GM12878 (cell line): ENCODE results near the gene TSEN54. TPM values are rescaled to one million over a fixed set of nuclear protein-coding genes. Genes with fewer than 3 reads are reported as not detected.

Source experiments
- ATAC-seq: fragments of 200-7000 bp; cut with Tn5 transposase; 3 replicates; pipeline ENCODE4 v1.9.1; 2020; ENCODE audit warnings: mild to moderate bottlenecking, moderate library complexity
- BruUV-seq: library from RNA; stranded (reverse); fragments of 400-500 nt; replicated peaks from 2 replicates; lab custom pipeline; 2021; lab: Mats Ljungman, UMichigan
- CTCF ChIA-PET: fragments of 300-600 bp; sonication (Branson Sonifier 250); formaldehyde crosslinking; extraction: SDS; loops from one replicate; lab custom pipeline; 2021; ENCODE audit warnings: inconsistent platforms; lab: Yijun Ruan, JAX
- POLR2A ChIA-PET: fragments of 350-600 bp; formaldehyde crosslinking; extraction: SDS; loops from one replicate; lab custom pipeline; 2021; ENCODE audit warnings: inconsistent platforms; lab: Charles Lee
- RAD21 ChIA-PET: fragments of 300-600 bp; sonication (Branson Sonifier 250); formaldehyde crosslinking; loops from one replicate; lab custom pipeline; 2023; ENCODE audit warnings: antibody characterized with exemption; ENCODE audit not compliant: unreplicated experiment; lab: Charles Lee
- SMC1A ChIA-PET: fragments of 300-600 bp; sonication (Branson Sonifier 250); formaldehyde crosslinking; loops from one replicate; lab custom pipeline; 2023; ENCODE audit not compliant: unreplicated experiment, uncharacterized antibody; lab: Charles Lee
- DNase-seq: peaks from one replicate; pipeline ENCODE4 v3.0.0-alpha.2; 2011; ENCODE audit warnings: low read depth, low spot score
- FAIRE-seq: peaks from 3 replicates; lab custom pipeline; 2011; peaks lifted over from hg19 to GRCh38; lab: Jason Lieb, UNC
- H2AFZ ChIP-seq: 2 replicates; pipeline ENCODE4 v1.6.0; 2011; ENCODE audit warnings: low read depth, low read length, control low read depth; ENCODE audit not compliant: control insufficient read depth
- H3K27ac ChIP-seq: 2 replicates; pipeline ENCODE4 v1.5.1; 2011; ENCODE audit warnings: control low read depth; ENCODE audit not compliant: control insufficient read depth, insufficient read depth
- H3K27me3 ChIP-seq, 2 experiments: replicated peaks in 1 of 2; 2 replicates each; pipeline versions ENCODE4 v1.6.0 to v1.6.1; 2011; ENCODE audit warnings: low read length in 1 of 2; ENCODE audit not compliant: control insufficient read depth in 2 of 2, insufficient read depth in 2 of 2
- H3K36me3 ChIP-seq, 2 experiments: 2 replicates each; pipeline ENCODE4 v1.5.1; 2011; ENCODE audit warnings: low read length in 1 of 2; ENCODE audit not compliant: control insufficient read depth in 2 of 2, insufficient read depth in 2 of 2
- H3K4me1 ChIP-seq: 2 replicates; pipeline ENCODE4 v1.6.1; 2011; ENCODE audit warnings: mild to moderate bottlenecking, low read length, moderate library complexity, mixed read lengths; ENCODE audit not compliant: control insufficient read depth, insufficient read depth
- H3K4me2 ChIP-seq: 2 replicates; pipeline ENCODE4 v1.6.0; 2011; ENCODE audit warnings: control low read depth; ENCODE audit not compliant: control insufficient read depth, insufficient read depth
- H3K4me3 ChIP-seq: fragments of 200-600 bp; sonication (generic); 2 replicates; pipeline ENCODE4 v1.5.1; 2016
- H3K79me2 ChIP-seq: 2 replicates; pipeline ENCODE4 v1.6.0; 2011; ENCODE audit warnings: low read length; ENCODE audit not compliant: control insufficient read depth, insufficient read depth
- H3K9ac ChIP-seq: 2 replicates; pipeline ENCODE4 v1.8.0; 2011; ENCODE audit warnings: low read length, control low read depth, mixed read lengths; ENCODE audit not compliant: control insufficient read depth, insufficient read depth
- H3K9me3 ChIP-seq: replicated peaks from 3 replicates; pipeline ENCODE4 v1.5.1; 2011; ENCODE audit warnings: mild to moderate bottlenecking, low read length; ENCODE audit not compliant: control insufficient read depth, insufficient read depth
- H4K20me1 ChIP-seq: 2 replicates; pipeline ENCODE4 v1.6.0; 2011; ENCODE audit not compliant: control insufficient read depth, insufficient read depth
- ATF7 ChIP-seq: fragments of 450-650 bp; IDR thresholded peaks from 2 replicates; pipeline ENCODE4 v1.6.1; 2016; ENCODE audit warnings: low read depth, mild to moderate bottlenecking
- BCL11A ChIP-seq: IDR thresholded peaks from 2 replicates; pipeline ENCODE4 v1.6.1; 2011; ENCODE audit warnings: low read depth, low read length
- BMI1 ChIP-seq: fragments of 450-650 bp; IDR thresholded peaks from 2 replicates; pipeline ENCODE4 v1.6.1; 2016; ENCODE audit warnings: mild to moderate bottlenecking, moderate library complexity, borderline replicate concordance
- CBX5 ChIP-seq: sonication (generic); IDR thresholded peaks from 2 replicates; pipeline ENCODE4 v1.6.1; 2016; ENCODE audit warnings: low read depth, moderate library complexity, mild to moderate bottlenecking, inconsistent platforms
- EGR1 ChIP-seq, 2 experiments: IDR thresholded peaks; 1 replicate in 1 of 2; 2 replicates in 1 of 2; pipeline ENCODE4 v1.6.1; 2011 to 2012; ENCODE audit warnings: low read depth in 2 of 2, low read length in 2 of 2, borderline replicate concordance in 1 of 2, mild to moderate bottlenecking in 1 of 2, moderate library complexity in 1 of 2
- NR2C2 ChIP-seq: IDR thresholded peaks from 2 replicates; pipeline ENCODE4 v1.6.1; 2011; ENCODE audit warnings: borderline replicate concordance, low read depth; ENCODE audit not compliant: control insufficient read depth, insufficient read length
- RB1 ChIP-seq: fragments of 450-650 bp; formaldehyde crosslinking; IDR thresholded peaks from 2 replicates; pipeline ENCODE4 v1.6.1; 2017; ENCODE audit warnings: mild to moderate bottlenecking, borderline replicate concordance
- SRF ChIP-seq, 2 experiments: IDR thresholded peaks; 2 replicates each; pipeline ENCODE4 v1.6.1; 2011; ENCODE audit warnings: low read depth in 2 of 2, low read length in 2 of 2, mild to moderate bottlenecking in 1 of 2, moderate library complexity in 1 of 2
- STAT1 ChIP-seq: fragments of 450-650 bp; conservative IDR thresholded peaks from 2 replicates; pipeline ENCODE4 v1.6.1; 2014; ENCODE audit warnings: antibody characterized with exemption, mild to moderate bottlenecking
- SUZ12 ChIP-seq: fragments of 200-600 bp; sonication (generic); IDR thresholded peaks from one replicate; pipeline ENCODE4 v1.6.1; 2018; ENCODE audit warnings: antibody characterized with exemption, mild to moderate bottlenecking; ENCODE audit not compliant: unreplicated experiment
- TCF7 ChIP-seq: IDR thresholded peaks from 2 replicates; pipeline ENCODE4 v1.6.1; 2014; ENCODE audit warnings: antibody characterized with exemption, borderline replicate concordance
- ZSCAN29 ChIP-seq: fragments of 450-650 bp; IDR thresholded peaks from 2 replicates; pipeline ENCODE4 v1.6.1; 2017; ENCODE audit warnings: mild to moderate bottlenecking, moderate library complexity
- WGBS: methylation state at CpG from one replicate; pipeline ENCODE4 v1.1.6; 2016; ENCODE audit warnings: low lambda C conversion rate; ENCODE audit not compliant: insufficient replicate concordance, insufficient coverage; ENCODE audit errors: missing lambda C conversion rate; 5-methylcytosine and 5-hydroxymethylcytosine counted together
- in situ Hi-C: fragments of 300-500 bp; cut with MboI; formaldehyde crosslinking; loops from 9 replicates; pipeline ENCODE4 v1.14.3; 2018; ENCODE audit warnings: mixed read lengths
- intact Hi-C: fragments of 100-400 bp; cut with micrococcal nuclease; formaldehyde crosslinking; loops from one replicate; pipeline ENCODE4 v1.14.2; 2022; ENCODE audit not compliant: unreplicated experiment
- polyA plus RNA-seq, 11 experiments: library from polyadenylated mRNA; depleted of rRNA in 4 of 11; unstranded in 6 of 11; stranded (reverse) in 5 of 11; fragments of >200 nt; fragmentation: Nextera tagmentation in 4 of 11; fragmentation: Illumina TruSeq in 1 of 11; extraction: Ambion mirVana in 4 of 11; extraction: Trizol in 1 of 11; gene quantifications; 1 replicate in 1 of 11; 2 replicates in 10 of 11; pipeline versions ENCODE4 v1.2.1 to v1.2.3, GENCODE V29; 2011 to 2016; ENCODE audit warnings: inconsistent platforms in 2 of 11, missing spikeins in 2 of 11, low read depth in 1 of 11
- total RNA-seq, 4 experiments: library from RNA; depleted of rRNA in 3 of 4; stranded (reverse); fragments of >200 nt in 3 of 4; fragmentation: Illumina TruSeq in 1 of 4; extraction: Trizol in 1 of 4; gene quantifications; 2 replicates each; pipeline versions ENCODE4 v1.2.1 to v1.2.3, GENCODE V29; 2013 to 2021
- TF ChIP-seq, protein P1 (sequence below): fragments of 450-650 bp; IDR thresholded peaks from 2 replicates; pipeline ENCODE4 v1.6.1; 2017; ENCODE audit warnings: mild to moderate bottlenecking, low read depth, inconsistent platforms; ENCODE audit not compliant: poor library complexity, severe bottlenecking

Gene TSEN54
- total and polyA plus RNA-seq, 10 of the 15 experiments (the other 5 are each of a cell fraction or from before 2014, with no cell fraction given), result 7.1 to 48.0 (median 41.1) TPM

DNA sequence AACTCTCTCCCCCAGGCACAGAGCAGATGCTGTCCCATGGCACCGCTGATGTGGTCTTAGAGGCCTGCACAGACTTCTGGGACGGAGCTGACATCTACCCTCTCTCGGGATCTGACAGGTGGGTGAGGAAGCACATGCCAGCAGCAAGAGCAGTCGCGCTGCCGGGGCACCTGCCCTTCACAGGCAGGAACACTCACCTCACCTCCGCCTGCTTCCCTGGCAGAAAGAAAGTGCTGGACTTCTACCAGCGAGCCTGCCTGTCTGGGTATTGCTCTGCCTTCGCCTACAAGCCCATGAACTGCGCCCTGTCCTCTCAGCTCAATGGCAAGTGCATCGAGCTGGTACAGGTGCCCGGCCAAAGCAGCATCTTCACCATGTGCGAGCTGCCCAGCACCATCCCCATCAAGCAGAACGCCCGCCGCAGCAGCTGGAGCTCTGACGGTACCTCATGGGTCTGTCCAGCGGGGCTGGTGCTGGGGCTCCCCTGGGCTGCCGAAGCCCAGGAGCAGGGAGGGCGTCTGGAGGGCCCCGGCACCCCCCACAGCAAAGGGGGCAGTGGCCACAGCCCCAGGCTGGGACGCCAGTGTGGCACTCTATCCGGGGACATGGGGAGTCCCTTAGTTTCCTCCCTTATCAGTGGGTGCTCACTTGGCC lies 22.7 kb upstream of the TSEN54 start:
- in situ Hi-C loops, result no loop called here
- Histone ChIP-seq H3K4me2 (no peak overlapping the region), H3K79me2 (no peaks in the 10 kb centered on the region), H3K9ac (no peak overlapping the region), H2AFZ (no peak overlapping the region), H3K27me3 (no peaks in the 10 kb centered on the region), H3K9me3 (no peaks in the 10 kb centered on the region), H3K27ac (no peak overlapping the region), H3K36me3 (peaks cover 7 to 15% of the 10 kb centered on the region in 2 experiments; a peak in 3 of 4 replicates), H3K4me1 (no peaks in the 10 kb centered on the region), H4K20me1 (no peaks in the 10 kb centered on the region), H3K4me3 (no peak overlapping the region)
- ChIA-PET SMC1A (no interaction called here), CTCF (interaction anchor here (0.6 kb wide), 1 partner anchor 9 kb away, joined by 3 read pairs; no protein-coding TSS in a partner anchor), RAD21 (no interaction called here), POLR2A (no interaction called here)
- no peak for TF ChIP-seq CBX5
- TF ChIP-seq ATF7, result no peak
- no peak for TF ChIP-seq SUZ12
- no peak for TF ChIP-seq STAT1
- no peak for TF ChIP-seq RB1
- DNase-seq (no peak), ATAC-seq (no peak), FAIRE-seq (no peak)
- intact Hi-C loops, result no loop called here
- BruUV-seq, result no TSS peak
- WGBS, result 90% methylated on average over 23 of the region's 23 CpGs

DNA sequence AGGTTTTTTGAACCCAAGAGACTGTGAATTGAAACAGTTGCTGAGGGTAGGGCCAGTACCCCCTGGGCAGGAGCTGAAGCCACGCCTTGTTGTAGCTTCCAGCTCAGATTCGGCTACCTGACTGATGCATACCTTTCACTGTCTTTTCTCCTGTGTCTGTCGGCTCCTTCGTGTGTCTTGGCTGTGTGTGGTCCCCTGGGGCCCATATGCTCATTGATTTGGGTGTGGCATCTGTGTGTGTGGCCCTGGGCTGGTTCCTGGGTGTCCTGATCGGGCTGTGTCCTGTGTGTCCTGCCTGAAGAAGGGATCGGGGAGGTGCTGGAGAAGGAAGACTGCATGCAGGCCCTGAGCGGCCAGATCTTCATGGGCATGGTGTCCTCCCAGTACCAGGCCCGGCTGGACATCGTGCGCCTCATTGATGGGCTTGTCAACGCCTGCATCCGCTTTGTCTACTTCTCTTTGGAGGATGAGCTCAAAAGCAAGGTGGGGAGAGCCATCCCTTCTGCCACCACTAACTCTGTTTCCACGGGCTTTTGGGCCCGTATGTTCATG lies 21.9 kb upstream of the TSEN54 start:
- ChIA-PET CTCF (interaction anchor here (0.6 kb wide), 1 partner anchor 9 kb away, joined by 3 read pairs; no protein-coding TSS in a partner anchor), RAD21 (no interaction called here), SMC1A (no interaction called here)
- no peaks in the 10 kb centered on the region for H3K9me3 ChIP-seq
- ATAC-seq (no peak), FAIRE-seq (no peak)
- H3K4me1 ChIP-seq, result no peaks in the 10 kb centered on the region
- H3K36me3 ChIP-seq, result peaks cover 7 to 15% of the 10 kb centered on the region in 2 experiments; a peak in 3 of 4 replicates
- H3K9ac ChIP-seq, result no peak overlapping the region
- in situ Hi-C loops, result no loop called here
- WGBS, result 95% methylated on average over 14 of the region's 14 CpGs
- intact Hi-C loops, result no loop called here
- H4K20me1 ChIP-seq, result no peaks in the 10 kb centered on the region
- TF ChIP-seq TCF7, result no peak
- TF ChIP-seq SRF (IDR thresholded peaks at IDR 0.05; ENCODE audit: low read depth in 2 of 2, low read length in 2 of 2), result no peak
- TF ChIP-seq, protein P1, sequence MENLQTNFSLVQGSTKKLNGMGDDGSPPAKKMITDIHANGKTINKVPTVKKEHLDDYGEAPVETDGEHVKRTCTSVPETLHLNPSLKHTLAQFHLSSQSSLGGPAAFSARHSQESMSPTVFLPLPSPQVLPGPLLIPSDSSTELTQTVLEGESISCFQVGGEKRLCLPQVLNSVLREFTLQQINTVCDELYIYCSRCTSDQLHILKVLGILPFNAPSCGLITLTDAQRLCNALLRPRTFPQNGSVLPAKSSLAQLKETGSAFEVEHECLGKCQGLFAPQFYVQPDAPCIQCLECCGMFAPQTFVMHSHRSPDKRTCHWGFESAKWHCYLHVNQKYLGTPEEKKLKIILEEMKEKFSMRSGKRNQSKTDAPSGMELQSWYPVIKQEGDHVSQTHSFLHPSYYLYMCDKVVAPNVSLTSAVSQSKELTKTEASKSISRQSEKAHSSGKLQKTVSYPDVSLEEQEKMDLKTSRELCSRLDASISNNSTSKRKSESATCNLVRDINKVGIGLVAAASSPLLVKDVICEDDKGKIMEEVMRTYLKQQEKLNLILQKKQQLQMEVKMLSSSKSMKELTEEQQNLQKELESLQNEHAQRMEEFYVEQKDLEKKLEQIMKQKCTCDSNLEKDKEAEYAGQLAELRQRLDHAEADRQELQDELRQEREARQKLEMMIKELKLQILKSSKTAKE, result no peak
- no peak for TF ChIP-seq NR2C2
- TF ChIP-seq BCL11A, result no peak
- TF ChIP-seq EGR1 (IDR thresholded peaks at IDR 0.05; ENCODE audit: borderline replicate concordance in 1 of 2, low read depth in 2 of 2, low read length in 2 of 2), result no peak
- TF ChIP-seq ZSCAN29, result no peak
- TF ChIP-seq BMI1, result no peak
- TF ChIP-seq, all 136 proteins: peak for 0
- H3K27me3 ChIP-seq, result no peaks in the 10 kb centered on the region
- no TSS peak for BruUV-seq
- no peak overlapping the region for H3K27ac ChIP-seq
- POLR2A ChIA-PET, result no interaction called here
- DNase-seq, result no peak
- H3K79me2 ChIP-seq, result no peaks in the 10 kb centered on the region
- no peak overlapping the region for H3K4me3 ChIP-seq
- H3K4me2 ChIP-seq, result no peak overlapping the region
- no peak overlapping the region for H2AFZ ChIP-seq
